HG02623 (cell line): ENCODE data around the gene U2SURP.
"Not testable (repeated sequence)": the region's sequence is repeated elsewhere in the genome, so short reads cannot be mapped to it uniquely, and the experiment has no call there.

Source experiments
- ATAC-seq: cut with Tn5 transposase; IDR thresholded peaks from one replicate; pipeline ENCODE4 v1.9.1; 2021; ENCODE audit warnings: moderate library complexity; ENCODE audit not compliant: unreplicated experiment

Gene U2SURP

DNA sequence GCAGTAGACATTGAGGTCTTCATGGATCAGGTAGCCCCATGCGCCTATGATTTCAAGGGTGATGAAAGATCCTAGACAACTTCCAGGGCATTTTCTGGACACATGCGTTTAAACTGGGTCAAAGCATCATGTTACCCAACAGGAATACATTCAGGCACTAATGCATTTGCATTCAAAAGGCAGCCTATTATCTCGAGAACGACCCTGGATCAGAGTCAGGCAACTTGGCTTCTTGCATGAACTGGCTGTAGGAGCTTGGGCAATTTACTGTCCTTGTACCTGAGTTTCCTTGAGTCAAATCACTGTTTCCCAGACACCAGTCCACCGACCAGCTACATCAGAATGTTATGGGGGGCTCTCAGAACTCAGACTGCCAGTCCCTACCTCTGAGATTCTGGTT is 66.7 kb downstream of the U2SURP start:
- no peak for ATAC-seq

DNA sequence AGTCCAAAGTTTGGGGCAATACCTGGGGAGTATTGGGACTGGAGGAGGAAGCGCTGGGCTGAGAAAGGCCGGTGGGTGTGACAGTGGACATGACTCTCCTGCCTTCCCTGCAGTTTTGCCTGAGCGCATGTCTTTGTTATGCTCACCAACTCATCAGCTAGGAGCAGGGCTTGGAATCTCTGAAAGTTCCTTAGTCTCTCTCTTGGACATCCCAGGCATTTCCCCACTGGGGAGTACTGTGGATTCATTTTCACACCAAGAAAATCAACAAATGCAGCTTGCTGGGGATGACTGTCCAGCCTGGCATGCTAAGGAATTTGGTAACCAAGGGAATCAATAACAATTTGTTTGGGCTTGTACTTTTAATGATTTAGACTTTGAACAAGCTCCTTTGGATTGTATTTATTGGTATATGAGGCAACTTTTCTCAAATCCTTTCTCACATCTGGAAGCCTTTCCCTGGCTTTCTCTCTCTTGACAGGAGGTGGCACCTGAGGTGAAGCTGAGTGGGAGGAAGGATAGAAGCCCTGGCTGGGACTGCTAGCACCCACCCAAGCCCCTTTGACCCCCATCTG is 69.7 kb downstream of the U2SURP start:
- no peak for ATAC-seq

DNA sequence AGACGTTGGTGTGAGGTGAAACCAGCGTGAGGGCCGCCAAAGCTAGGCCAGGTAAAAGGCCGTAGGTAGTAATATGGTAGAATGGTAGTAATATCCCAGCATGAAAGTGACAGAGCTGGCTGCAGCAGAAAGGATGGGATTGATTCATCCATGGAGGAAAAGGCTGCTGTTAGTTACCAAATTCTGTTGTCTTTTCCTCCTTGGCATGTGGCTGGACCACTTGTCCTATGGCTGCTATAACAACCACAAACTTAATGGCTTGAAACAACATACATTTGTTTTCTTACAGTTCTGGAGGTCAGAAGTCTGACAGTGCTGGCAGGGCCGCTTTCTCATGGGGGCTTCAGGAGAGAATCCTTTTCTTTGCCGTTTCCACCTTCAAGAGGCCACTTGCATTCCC is 70.4 kb downstream of the U2SURP start:
- no peak for ATAC-seq

DNA sequence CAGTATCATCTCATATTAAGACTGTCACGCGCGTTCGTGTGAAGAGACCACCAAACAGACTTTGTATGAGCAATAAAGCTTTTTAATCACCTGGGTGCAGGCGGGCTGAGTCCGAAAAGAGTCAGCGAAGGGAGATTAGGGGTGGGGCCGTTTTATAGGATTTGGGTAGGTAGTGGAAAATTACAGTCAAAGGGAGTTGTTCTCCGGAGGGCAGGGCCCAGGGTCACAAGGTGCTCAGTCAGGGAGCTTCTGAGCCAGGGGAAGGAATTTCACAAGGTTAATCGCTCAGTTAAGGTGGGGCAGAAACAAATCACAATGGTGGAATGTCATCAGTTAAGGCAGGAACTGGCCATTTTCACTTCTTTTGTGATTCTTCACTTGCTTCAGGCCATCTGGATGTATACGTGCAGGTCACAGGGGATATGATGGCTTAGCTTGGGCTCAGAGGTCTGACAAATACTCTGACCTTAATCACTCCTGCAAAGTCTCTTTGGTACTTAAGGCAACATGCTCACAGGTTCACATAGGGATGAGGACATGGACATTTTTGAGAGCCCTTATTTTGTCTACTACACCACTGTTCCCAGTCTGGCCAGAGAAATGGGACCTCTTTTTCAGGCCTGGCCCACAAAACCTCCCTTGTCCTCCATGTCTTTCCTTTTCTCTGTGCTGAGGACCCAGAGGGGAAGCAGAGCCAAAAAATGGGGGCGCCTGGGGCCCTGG is 71.1 kb downstream of the U2SURP start:
- not testable (repeated sequence) for ATAC-seq

DNA sequence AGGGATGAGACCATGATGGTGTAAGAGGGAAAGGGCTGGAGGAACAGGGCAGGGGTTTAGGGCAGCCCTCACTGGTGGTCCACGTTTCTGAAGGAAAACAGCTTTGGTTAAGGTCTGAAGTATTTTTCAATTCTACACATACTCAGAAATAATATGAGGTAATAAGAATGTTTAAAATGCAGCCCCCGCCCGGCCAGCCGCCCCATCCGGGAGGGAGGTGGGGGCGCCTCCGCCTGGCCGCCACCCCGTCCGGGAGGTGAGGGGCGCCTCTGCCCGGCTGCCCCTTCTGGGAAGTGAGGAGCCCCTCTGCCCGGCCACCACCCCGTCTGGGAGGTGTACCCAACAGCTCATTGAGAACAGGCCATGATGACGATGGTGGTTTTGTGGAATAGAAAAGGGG is 72.2 kb downstream of the U2SURP start:
- ATAC-seq, result not testable (repeated sequence)

DNA sequence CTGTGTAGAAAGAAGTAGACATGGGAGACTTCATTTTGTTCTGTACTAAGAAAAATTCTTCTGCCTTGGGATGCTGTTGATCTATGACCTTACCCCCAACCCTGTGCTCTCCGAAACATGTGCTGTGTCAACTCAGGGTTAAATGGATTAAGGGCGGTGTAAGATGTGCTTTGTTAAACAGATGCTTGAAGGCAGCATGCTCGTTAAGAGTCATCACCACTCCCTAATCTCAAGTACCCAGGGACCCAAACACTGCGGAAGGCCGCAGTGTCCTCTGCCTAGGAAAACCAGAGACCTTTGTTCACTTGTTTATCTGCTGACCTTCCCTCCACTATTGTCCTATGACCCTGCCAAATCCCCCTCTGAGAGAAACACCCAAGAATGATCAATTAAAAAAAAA is 72.6 kb downstream of the U2SURP start:
- not testable (repeated sequence) for ATAC-seq

DNA sequence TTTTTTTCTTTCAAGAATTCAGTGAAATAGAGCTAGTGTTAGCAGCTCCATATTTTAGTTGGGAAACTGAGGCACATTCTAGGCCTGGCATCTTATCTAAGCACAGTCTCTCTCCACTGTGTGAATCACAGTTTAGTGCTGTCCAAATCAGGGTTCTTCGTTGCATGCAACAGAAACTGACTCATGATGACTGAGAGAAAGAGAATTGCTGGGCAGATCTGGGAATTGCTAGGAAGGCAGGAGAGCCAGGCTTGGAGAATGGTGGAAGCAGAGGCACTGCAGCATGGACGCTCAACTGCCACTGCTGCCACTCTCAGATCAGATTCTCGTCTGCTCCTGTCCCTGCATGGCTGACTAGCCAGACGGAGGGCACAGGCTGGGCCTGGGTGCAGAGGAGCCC is 77.5 kb downstream of the U2SURP start:
- ATAC-seq, result no peak

DNA sequence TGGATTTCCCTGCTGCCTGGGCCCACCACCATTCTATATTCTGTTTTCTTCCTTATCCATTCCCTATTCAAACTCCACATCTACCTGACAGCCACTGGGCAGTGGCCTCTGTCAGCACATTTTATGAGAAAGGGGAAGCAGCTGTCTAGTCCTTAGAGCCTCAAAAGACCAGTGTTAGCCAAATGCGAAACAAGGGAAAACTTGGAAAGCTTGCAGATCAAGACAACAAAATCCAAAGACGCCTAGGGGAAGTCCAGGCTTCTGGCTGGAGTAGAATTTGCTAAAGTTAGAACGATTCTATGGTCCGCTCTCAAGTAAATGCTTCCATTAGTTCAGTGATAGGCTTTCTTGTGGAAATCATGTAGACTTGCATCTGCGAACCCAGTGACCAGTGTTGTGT is 78.8 kb downstream of the U2SURP start:
- no peak for ATAC-seq

DNA sequence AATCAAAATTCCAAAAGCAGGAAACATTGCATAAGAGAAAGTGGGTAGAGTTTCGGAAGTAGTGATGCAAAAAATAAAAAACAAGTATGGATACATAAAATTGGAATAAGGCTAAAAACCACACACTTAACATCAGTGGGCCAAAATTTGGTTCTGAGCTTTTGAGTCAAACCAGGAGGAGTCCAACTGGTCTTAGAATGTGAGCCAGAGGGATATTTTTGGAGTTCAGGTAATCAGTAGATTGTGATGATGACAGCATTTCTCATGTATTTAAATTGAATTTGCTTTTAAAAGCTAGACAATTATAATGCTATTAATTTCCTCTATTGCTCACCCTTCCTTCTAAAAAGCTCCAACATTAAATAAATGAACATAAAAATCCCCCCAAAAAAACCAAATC is 80.0 kb downstream of the U2SURP start:
- ATAC-seq, result no peak

DNA sequence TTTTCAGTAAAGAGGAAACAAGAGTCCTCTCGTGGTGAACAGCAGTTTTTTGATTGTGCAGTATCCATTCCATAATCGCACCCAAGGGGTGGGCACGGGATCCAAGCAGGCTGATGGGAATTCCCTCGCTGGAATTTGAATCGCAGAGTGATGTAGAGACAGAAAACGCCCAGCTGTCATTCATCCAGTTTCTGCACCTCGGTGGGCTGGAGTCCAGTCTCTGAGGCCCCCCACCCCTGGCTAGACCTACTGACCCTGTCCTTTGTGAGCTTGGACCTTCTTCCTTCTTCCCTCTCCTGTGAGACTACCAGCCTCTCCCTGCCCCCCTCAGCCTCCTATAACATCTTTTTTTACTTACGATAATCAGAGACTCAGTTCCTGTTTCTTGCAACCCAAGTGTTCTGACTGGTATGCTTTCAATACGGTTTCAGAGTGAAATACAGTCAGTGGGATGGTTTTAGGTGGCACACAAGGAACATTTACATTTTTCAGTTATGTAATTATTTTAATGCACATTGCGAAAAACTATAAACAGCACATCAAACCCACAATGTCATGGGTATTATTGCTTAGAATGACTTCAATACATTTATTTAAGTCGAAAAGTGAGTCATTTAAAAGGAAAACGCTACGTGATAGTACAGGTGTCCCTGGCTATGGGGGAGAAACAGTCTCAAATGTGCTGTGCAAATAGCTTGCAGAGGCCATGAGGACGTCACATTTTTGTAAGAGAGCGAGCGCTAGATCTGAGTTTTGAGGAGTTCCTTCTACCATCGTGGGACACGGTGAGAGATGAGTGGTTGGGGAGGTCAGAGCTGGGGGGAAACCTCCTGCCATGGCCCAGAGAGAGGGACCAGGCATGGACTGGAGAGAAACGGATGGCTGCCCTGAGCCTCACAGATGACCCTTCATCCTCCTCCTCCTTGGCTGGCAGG is 80.7 kb downstream of the U2SURP start:
- ATAC-seq, result peak; percentile 81

DNA sequence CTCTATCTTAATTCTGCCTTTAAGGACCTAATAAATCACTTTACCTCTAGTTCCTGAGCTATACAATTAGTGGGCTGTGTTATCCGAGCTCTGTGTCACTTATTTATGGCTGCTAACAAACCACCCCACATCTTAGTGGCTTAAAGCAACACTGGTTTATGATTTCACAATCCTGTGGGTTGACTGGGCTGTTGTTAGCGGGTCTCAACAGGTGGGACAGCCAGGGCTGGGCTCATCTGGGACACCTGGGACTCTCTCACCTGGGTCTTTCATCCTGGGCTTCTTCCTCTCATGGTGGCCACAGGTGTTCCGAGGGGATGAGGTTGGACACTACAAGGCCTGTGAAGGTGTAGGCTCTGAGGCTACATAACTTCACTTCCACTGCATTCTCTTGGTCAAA is 82.4 kb downstream of the U2SURP start:
- ATAC-seq, result no peak

DNA sequence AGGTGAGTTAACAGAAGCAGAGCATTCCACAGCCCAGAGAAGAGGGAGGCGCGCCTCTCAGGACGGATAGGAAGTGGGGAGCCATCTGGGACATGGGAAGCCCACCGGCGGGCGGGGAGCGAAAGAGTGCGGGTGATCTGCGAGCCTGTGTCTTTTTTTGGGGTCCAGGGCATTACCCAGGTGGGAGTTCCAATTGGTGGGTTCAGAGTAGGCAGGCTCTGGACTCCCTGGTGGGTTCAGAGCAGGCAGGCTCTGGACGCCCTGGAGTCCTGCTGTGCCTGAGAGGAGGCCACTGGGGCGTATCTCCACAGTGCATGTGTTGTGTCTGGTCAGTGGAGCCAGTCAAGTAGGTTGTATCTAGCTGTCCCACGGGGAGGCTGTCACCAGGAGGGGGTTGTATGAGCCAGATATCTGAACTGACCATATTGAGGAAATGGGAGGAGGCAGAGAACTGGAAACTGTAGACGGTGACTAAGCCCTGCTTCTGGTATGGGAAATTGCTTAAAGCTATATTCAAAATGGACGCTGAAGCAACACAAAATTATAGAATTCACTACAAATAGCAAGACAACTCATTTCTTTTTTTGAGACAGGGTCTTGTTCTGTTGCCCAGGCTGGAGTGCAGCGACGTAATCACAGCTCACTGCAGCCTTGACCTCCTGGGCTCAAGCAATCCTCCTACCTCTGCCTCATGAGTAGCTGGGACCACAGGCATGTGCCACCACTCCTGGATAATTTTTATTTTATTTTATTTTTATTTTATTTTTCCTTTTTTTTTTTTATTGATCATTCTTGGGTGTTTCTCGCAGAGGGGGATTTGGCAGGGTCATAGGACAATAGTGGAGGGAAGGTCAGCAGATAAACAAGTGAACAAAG is 83.7 kb downstream of the U2SURP start:
- ATAC-seq, result peak; percentile 34

DNA sequence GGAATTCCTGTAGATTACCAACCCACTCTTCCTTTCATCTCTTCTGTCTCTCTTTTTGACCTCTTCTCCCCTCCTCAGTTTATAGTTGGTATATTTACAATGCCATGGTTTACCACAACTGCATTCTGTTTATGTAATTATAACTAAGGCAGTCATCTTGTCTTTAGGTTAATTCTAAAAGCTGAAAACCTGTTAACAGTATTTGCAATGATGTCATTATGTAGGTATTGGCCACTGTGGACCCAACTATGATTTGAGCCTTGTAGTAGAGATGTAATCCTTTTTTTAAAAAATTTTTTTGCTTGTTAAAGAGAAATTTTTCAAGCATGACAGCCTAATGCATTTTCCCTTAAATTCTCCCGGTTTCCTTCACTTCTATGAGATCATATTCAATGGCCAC is 87.5 kb downstream of the U2SURP start:
- ATAC-seq, result no peak

DNA sequence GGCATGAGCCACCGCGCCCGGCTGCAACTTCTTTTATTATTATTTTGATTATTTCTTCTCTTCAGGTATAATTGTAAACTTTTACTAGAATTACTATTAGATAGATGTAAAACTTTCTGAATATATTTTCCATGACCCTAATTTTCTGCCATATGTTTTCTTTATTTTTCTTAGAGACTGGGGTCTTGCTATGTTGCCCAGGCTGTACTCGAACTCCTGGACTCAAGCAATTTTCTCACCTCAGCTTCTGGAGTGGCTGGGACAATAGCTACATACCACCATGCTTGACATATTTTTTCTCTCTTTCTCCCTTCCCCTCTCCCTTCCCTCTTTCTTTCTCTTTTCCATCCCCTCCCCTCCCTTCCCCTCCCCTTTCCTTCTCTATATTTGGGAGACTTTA is 88.6 kb downstream of the U2SURP start:
- no peak for ATAC-seq

DNA sequence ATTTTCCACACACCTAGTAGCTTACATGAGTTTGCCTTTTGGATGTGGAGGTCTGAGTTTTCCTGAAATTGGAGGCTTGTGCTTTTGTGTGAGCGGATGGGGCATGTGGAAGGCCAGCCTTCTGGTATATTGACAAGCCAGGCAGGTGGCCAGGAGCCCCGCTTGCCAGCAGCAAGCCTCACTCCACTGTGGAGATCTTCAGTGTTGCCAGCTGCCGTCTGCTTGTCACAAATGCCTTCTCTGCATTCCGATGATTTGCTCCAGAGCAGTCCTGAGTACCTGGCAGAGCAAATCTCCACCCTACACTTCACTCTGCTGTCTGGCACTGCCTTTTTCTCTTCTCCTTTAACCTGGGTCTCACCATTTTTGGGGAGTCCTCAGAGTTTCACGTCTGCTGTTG is 89.1 kb downstream of the U2SURP start:
- ATAC-seq, result no peak

DNA sequence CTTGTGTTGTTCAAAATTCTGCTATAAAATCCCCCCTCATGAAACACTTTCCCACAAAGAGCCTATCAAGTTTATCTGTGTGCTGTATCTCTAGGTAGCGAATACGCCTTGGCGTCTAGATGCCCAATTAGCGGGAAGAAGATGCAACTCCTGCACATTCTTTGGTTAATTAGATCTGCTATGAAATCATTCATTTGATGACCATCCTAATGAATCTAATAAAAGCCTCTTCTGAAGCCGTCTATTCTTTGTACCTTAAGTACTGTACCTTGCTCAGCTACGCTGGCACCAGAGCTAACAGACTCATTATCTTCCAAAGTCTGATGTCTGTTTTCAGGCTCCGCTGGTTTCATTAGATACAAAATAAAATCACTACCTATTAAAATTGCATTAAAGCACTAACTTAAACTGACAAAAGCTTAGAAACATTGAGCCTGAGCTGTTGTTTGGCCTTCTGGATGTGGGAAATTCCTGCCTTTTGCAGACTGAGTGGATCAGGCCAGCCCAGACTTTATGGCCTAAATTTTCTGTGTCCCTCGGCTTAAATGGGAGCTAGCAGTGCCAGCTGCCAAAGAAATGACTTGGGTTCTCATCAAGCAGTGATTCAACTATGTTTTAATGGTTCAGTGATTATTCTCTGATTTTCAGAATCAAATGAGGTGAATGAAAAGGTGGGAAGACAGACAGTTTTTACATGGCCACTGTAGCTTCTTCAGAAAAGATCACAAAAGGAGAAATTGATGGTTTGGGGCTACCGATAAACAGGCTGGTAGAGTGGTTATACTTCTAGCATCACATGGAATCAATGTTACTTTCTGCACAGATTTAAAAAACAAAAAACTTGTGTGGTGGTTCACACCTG is 89.8 kb downstream of the U2SURP start:
- ATAC-seq, result no peak

DNA sequence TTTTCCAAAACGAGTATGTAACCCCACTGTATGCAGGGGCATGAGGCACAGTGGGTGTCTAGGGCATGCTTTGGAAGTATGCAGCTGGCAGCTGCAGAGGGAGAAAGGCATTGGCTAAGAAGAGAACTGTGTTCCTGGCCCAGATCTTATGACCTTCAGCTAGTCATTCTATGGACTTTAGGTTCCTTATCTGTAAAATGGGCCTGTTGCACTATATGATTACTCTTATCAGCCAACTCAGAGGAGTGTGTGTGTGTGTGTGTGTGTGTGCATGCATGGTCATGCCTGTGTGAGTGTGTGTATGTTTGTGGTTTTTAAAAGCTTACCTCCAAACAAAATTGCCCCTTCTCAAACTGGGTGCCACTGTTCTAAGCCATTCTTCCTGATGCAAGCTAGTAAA is 90.8 kb downstream of the U2SURP start:
- ATAC-seq, result no peak

DNA sequence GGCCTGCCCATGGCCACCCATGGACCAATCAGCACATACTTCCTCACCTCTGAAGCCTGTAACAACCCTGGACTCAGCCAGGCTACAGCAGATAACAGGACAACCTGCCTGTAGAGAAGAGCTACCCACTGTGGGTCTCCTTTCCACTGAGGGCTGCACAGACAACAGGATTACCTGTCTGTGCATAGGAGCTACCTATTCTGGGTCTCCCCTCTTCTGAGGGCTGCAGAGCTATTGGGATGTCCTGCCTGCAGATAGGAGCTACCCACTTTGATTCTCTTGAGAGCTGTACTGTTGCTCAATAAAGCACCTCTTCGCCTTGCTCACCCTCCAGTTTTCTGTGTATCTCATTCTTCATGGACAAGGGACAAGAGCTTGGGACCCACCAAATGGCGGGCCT is 94.4 kb downstream of the U2SURP start:
- ATAC-seq, result no peak

DNA sequence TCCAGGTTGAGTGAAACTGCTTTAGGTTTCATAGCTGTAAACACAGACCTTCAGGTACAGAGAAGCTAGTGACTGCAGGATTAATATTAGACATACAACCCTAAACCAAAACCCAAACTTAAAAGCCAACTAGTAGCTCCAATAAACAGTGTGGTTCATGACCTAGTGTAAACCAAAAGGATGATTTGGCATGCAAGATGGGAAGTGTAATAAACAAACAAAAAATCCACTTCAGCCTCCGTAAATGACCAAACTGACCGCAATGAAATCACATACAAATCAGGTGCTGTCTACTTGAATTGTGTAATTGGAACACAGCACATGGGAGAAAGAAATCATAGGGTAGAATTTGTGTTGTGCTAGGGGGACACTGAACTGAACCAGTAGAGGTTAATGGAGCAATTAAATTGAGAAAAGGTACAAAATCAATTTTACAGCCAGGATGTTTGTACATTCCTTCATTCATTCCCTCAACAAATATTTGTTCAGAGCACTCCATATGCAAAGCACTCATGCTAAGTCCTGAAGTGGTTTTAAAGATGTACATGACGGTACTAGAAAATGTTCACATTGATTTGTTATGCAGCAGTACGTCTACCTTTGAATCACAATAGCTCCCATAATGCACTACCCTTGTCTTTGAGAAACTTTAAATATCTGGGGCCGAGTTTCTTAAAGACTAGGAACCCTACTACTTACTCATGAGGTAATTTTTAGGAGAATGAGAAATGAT is 96.8 kb downstream of the U2SURP start:
- no peak for ATAC-seq
